Right ventricle myocardium inferior (tissue), 1 donor: ENCODE data around the gene ACOX1. TPM values are rescaled to one million over a fixed set of nuclear protein-coding genes. Genes with fewer than 3 reads are reported as not detected.
A peak's percentile ranks its signal among the peaks of the same experiment; 100 is the strongest.

ENCODE experiments used
- ATAC-seq: fragments of 200-7000 bp; cut with Tn5 transposase; one replicate; pipeline ENCODE4 v1.9.1; 2020; ENCODE audit warnings: mild to moderate bottlenecking, moderate library complexity
- DNase-seq: peaks from one replicate; pipeline ENCODE4 v3.0.0; 2021; ENCODE audit errors: missing footprints
- intact Hi-C: fragments of 100-400 bp; cut with DNase I; formaldehyde crosslinking; loops from one replicate; pipeline ENCODE4 v1.11.0; 2022
- total RNA-seq: library from RNA; stranded (reverse); fragmentation: NEBNext Ultra II Directional; extraction: Animal tissue kit (Norgen Biotek cat#: 25700); gene quantifications from one replicate; pipeline ENCODE4 v1.2.1, GENCODE V29; 2021
- donor health status: DM: no; HTN: yes; CAD: no; lungs with severe emphysema.

ACOX1 gene
- total RNA-seq, 1 donor from 2014 or later = 80.9 TPM

DNA sequence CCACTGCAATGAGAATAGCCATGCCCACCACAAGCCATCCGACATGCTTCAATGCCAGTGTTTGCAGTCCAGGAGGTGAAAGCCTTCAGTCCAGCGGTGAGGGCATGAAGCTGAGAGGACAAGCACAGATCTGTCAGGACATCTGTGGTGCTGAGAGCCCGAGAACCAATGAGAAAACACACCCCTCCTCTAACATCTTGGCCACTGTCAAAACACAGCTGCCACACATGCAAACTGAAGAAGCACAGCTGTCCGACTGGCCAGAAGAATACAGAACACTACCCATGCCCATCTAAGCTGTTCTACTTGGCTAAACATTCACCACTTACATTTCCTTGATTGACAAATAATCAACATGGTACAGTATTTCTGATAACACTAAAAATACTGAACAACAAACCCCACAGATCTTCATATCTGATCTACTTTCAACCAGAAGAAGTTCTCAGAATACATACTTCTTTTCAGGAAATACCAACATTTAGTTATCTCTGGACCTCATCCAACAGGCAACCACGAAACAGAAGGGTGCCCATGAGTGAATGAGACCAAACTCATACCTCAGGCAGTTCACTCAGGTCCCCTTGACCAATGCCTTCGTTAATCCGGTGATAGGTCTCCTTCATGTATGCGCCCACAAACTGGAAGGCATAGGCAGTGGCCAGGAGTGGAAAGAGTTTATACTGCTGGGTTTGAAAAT, 28.0 kb downstream of the ACOX1 start:
- DNase-seq (no peak), ATAC-seq (no peak)
- intact Hi-C loops = no loop called here

DNA sequence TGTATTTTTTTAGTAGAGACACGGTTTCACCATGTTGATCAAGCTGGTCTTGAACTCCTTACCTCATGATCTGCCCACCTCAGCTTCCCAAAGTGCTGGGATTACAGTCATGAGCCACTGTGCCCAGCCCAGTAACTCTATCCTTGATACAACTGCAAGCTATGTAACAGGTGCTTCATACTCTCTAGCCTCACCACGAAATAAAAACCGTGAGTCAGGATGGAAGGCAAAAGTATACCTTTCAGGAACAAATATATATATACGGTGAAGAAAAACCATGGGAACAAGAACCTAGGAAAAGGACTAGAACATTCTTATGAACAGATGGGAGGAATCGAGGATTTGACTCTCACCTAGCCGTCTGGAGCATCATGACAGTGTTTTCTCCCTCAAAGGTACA, 28.5 kb downstream of the ACOX1 start:
- no peak for DNase-seq
- no peak for ATAC-seq
- intact Hi-C loops = no loop called here

DNA sequence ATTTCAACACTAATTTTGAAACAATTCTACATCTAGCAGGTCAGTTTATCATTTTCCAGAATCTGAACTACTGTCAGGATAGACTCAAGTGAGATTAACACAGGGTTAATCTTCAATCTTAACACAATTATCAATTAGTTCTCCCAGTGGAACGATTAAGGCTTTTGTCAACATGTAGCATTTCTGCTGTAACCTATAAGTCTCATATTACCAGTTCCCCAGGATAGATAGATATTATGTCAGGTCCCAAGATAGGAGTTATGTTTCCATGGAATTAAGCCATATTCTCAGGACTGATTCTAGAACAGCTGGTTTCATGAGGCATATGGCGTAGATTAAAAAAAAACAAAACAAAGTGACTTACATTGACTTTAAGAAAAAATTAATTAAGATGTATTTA, 33.8 kb downstream of the ACOX1 start:
- intact Hi-C loops = no loop called here
- DNase-seq (no peak), ATAC-seq (no peak)

- no peak for ATAC-seq
Measured at GRCh38 chr17:75943491-75943890, 35.5 kb downstream of the ACOX1 start.

DNA sequence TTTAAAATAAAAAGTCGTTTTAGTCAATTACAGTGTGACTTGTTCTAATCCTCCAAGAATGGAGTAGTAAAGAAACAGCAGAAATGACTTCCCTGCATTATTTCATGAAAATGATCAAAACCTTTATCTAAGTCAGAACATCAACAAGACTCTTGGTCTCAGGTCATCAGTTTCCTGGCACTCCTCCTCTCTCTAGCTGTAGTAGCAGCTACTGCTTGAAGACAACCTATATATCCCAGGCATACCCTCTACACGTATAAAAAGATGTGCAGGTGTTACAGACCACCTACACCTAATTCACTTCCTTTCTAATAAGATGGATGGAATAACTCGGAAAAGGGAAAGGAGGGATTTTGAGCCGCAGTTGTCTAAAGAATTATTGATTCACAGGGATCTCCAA, 36.5 kb downstream of the ACOX1 start:
- intact Hi-C loops = no loop called here
- ATAC-seq = no peak

More at GRCh38 chr17:75943491-75943890, 35.5 kb downstream of the ACOX1 start:
- intact Hi-C loops = no loop called here
- no peak for DNase-seq

DNA sequence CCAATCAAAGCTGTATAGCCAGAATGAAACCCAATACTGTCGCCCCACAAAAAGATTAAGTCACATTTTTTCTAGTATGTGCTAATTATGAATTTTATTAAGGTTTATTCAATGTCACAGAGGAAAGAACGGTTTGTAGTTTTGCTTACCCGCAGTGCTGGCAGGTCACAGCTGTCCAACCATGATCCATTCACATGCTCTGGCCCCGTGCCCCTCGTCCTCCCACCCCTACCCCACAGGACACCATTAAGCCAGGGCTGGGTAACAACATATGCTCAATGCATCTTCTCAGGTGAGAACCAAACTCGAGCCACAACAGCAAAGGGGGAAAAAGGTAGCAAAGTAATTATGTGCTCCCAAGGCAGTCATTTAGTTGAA, 37.5 kb downstream of the ACOX1 start:
- no peak for DNase-seq
- no peak for ATAC-seq
- intact Hi-C loops = loop anchor here (2.0 kb wide), 1 partner anchor 39 kb away; no protein-coding TSS in a partner anchor

More for the DNA sequence above, 36.5 kb downstream of the ACOX1 start:
- DNase-seq = no peak

GRCh38 chr17:75940727-75941441, 38.1 kb downstream of the ACOX1 start, which contains the start of gene FBF1:
TSS of gene FBF1 (minus strand) at chr17:75941042. CDS start at chr17:75938149, 2,893 bp downstream.
- ATAC-seq = peak; percentile 99
- DNase-seq = peak; percentile 96
- intact Hi-C loops = loop anchor here (2.0 kb wide), 1 partner anchor 40 kb away; no protein-coding TSS in a partner anchor

- no peak for ATAC-seq
- intact Hi-C loops = no loop called here
- no peak for DNase-seq
Measured at GRCh38 chr17:75937652-75938051, 41.3 kb downstream of the ACOX1 start.

DNA sequence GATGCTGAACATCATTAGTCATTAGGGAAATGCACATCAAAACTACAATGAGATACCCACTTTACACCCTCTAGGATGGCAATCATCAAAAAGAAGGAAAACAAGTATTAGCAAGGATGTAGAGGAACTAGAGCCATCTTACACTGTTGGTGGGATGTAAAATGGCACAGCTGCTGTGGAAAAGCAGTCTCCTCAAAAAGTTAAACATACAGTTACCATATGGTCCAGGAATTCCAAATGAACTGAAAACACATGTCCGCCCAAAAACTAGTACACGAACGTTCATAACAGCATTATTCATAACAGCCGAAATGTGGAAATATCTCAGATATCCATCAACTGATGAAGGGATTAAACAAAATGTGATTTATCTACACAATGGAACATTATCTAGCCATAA, 45.2 kb downstream of the ACOX1 start:
- intact Hi-C loops = no loop called here
- ATAC-seq = no peak
- DNase-seq = no peak

DNA sequence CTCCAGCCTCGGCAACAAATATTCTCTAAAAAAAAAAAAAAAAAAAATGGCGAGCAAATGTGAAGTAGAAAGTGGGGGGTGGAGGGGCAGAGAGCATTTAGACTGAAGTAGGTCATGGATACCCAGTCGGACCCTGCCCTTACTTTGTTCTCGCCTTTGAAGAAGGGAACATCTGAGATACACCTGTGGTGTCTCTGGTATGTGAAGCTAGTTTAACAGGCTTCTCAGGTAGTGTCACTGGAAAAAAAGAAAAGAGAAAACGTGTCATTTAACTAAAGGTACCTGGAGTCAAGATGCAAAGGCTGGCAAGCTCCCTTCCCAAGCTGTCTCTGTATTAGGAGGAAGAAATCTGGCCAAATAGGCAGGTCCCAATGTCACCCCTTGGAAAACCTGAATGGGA, 46.1 kb downstream of the ACOX1 start:
- ATAC-seq (no peak), DNase-seq (no peak)
- intact Hi-C loops = no loop called here

DNA sequence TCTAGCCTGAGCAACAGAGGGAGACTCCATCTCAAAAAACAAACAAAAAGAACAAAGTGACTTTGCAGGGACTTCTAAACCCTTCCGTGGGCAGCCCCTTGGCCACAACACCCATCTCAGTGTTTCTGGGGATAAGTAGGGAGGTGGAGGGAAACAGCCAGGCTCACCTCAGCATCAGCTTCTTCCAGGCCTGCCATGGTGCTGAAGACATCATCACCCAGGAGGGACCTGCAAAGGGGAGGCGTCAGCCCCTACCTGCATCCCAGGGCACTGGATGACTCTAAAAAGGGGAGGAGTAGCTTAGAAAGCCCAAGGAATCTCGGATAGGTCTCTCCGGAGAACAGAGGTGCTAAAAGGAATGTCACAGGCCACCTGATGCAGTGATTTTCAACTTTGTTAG, 47.9 kb downstream of the ACOX1 start:
- intact Hi-C loops = no loop called here
- ATAC-seq (no peak), DNase-seq (no peak)

DNA sequence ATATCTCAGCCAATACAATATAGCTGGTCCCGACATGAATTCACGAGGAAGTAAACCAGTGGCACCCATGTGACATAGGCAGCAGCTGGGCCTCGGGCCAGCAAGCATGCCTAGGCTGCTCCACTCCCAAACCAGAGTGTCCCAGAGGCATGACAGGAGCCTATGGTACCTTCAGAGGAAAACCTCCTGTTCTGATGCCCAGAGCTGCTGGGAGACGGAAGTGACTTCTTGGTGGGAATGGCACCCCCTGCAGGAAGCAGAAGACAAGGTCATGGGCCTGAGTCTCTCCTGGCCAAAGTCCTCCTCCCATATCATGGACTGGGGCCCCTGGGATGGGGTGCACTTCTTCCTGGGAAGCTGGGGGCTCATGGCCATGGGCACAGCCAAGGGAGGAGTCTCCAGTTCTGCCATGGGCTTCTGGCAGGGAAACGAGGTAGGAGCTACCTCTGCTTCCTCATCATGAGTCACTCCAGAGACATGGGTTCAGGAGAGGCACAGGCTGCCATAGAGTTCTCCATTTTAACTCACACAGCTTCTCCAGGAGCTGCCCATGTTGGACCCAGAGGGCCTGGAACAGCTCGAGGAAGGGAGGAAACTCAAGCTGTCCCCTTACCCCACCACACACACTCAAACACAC, 51.6 kb downstream of the ACOX1 start:
- intact Hi-C loops = no loop called here
- ATAC-seq = peak; percentile 47
- DNase-seq = no peak

- intact Hi-C loops = no loop called here
- ATAC-seq = no peak
- DNase-seq = no peak
Measured at GRCh38 chr17:75926456-75926855, 52.5 kb downstream of the ACOX1 start.

GRCh38 chr17:75925912-75926311, 53.1 kb downstream of the ACOX1 start:
- ATAC-seq (no peak), DNase-seq (no peak)
- intact Hi-C loops = no loop called here

DNA sequence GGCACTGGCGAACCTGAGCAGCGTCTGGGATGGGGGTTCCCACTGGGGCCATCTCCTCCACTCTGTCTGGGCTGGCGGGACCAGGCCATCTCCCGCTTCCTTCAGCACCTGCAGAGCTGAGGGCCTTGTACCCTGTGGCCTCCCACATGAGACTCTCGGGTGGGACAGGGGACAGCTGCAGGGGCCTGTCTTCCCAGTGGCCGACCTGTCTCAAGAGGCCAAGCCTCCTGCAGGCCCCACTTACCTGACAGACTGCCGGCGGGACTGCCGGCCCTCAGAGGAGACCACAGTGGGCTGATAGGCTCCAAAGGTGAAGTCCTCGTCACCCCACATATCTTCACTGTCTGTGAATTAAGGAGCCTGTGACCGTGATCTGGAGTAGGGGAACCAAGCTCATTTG, 53.9 kb downstream of the ACOX1 start:
- DNase-seq = no peak
- intact Hi-C loops = no loop called here

GRCh38 chr17:75922963-75923874, 55.7 kb downstream of the ACOX1 start:
- intact Hi-C loops = no loop called here
- no peak for DNase-seq
- ATAC-seq = no peak

More for the DNA sequence above, 53.9 kb downstream of the ACOX1 start:
- ATAC-seq = no peak

GRCh38 chr17:75922173-75922961, 56.6 kb downstream of the ACOX1 start:
- intact Hi-C loops = no loop called here
- ATAC-seq (no peak), DNase-seq (no peak)

- intact Hi-C loops = no loop called here
- ATAC-seq (no peak), DNase-seq (no peak)
Measured at GRCh38 chr17:75921596-75921995, 57.4 kb downstream of the ACOX1 start.
